ENCODE results near the gene RGS14.

DNA sequence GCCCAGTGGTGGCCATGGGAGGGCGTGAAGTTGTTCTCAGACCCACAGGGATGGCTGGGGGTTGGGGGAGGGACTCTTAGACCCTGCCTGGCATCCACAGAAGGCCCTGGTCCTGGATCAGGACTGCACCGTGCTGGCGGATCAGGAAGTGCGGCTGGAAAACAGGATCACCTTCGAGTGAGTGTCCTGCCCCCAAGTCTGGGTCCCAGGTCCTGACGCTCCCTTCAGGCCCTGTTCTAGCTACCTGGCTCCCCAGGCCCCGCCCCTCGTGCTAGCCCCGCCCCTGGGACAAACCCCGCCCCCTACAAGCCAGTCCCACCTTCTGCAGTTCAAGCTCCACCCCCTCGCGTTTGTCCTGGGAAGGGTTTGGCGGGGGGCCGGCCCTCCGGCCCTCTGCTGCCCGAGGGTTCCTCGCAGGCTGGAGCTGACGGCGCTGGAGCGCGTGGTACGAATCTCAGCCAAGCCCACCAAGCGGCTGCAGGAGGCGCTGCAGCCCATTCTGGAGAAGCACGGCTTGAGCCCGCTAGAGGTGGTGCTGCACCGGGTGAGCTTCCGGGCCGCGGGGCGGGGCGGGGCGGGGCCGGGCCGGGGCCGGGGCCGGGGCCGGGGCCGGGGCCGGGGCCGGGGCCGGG, 12.9 kb downstream of the RGS14 start:
- TF ChIP-seq, protein P1, sequence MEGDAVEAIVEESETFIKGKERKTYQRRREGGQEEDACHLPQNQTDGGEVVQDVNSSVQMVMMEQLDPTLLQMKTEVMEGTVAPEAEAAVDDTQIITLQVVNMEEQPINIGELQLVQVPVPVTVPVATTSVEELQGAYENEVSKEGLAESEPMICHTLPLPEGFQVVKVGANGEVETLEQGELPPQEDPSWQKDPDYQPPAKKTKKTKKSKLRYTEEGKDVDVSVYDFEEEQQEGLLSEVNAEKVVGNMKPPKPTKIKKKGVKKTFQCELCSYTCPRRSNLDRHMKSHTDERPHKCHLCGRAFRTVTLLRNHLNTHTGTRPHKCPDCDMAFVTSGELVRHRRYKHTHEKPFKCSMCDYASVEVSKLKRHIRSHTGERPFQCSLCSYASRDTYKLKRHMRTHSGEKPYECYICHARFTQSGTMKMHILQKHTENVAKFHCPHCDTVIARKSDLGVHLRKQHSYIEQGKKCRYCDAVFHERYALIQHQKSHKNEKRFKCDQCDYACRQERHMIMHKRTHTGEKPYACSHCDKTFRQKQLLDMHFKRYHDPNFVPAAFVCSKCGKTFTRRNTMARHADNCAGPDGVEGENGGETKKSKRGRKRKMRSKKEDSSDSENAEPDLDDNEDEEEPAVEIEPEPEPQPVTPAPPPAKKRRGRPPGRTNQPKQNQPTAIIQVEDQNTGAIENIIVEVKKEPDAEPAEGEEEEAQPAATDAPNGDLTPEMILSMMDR (IDR thresholded peaks at IDR 0.05; ENCODE audit: low read length): peak; percentile 54
- TF ChIP-seq EZH2 (optimal IDR thresholded peaks at IDR 0.05; ENCODE audit: low read depth, low read length): no peak

All from MM.1S (cell line).